HepG2 (cell line): Measurements from ENCODE around the gene ZC3H7B. TPM values are rescaled to one million over a fixed set of nuclear protein-coding genes. Genes with fewer than 3 reads are reported as not detected.

Source experiments
- HNF1B ChIP-seq: sonication (generic); formaldehyde crosslinking; IDR thresholded peaks from 2 replicates; pipeline ENCODE4 v1.5.1; 2020; ENCODE audit warnings: mild to moderate bottlenecking, moderate library complexity, missing genetic modification reagents
- MAX ChIP-seq: IDR thresholded peaks from 2 replicates; pipeline ENCODE4 v1.6.1; 2012; ENCODE audit warnings: inconsistent platforms
- PCBP1 ChIP-seq: fragments of 200-400 bp; formaldehyde crosslinking; IDR thresholded peaks from 2 replicates; pipeline ENCODE4 v1.6.1; 2017; ENCODE audit warnings: mild to moderate bottlenecking, low read depth, low read length, borderline replicate concordance
- PHF8 ChIP-seq: sonication (generic); formaldehyde crosslinking; IDR thresholded peaks from 2 replicates; pipeline ENCODE4 v1.5.0; 2020; ENCODE audit warnings: missing genetic modification reagents
- PRDM15 ChIP-seq: sonication (generic); formaldehyde crosslinking; IDR thresholded peaks from 2 replicates; pipeline ENCODE4 v1.4.0; 2020; ENCODE audit warnings: missing genetic modification reagents
- SKI ChIP-seq: fragments of 450-650 bp; IDR thresholded peaks from one replicate; pipeline ENCODE4 v1.6.1; 2018; ENCODE audit warnings: mild to moderate bottlenecking; ENCODE audit not compliant: partially characterized antibody
- TCF12 ChIP-seq, 2 experiments: fragments of 450-650 bp in 1 of 2; sonication (generic) in 1 of 2; formaldehyde crosslinking in 1 of 2; IDR thresholded peaks; 2 replicates each; pipeline versions ENCODE4 v1.6.1 to v1.8.0; 2017 to 2022; ENCODE audit warnings: antibody characterized with exemption in 1 of 2, mild to moderate bottlenecking in 1 of 2, missing genetic modification reagents in 1 of 2, moderate library complexity in 1 of 2
- THAP7 ChIP-seq: sonication (generic); formaldehyde crosslinking; IDR thresholded peaks from 2 replicates; pipeline ENCODE4 v1.8.1; 2023; ENCODE audit warnings: mild to moderate bottlenecking, missing genetic modification reagents
- UBTF ChIP-seq: sonication (generic); formaldehyde crosslinking; IDR thresholded peaks from 2 replicates; pipeline ENCODE4 v1.4.0; 2020; ENCODE audit warnings: mild to moderate bottlenecking, missing genetic modification reagents
- ZC3H13 ChIP-seq: sonication (generic); formaldehyde crosslinking; IDR thresholded peaks from 2 replicates; pipeline ENCODE4 v1.8.1; 2023; ENCODE audit warnings: mild to moderate bottlenecking, missing genetic modification reagents, moderate library complexity
- ZFX ChIP-seq: sonication (generic); formaldehyde crosslinking; IDR thresholded peaks from 2 replicates; pipeline ENCODE4 v1.4.0; 2020; ENCODE audit warnings: mild to moderate bottlenecking, low read depth, missing genetic modification reagents, moderate library complexity
- ZNF10 ChIP-seq: sonication (generic); formaldehyde crosslinking; IDR thresholded peaks from 2 replicates; pipeline ENCODE4 v1.4.0; 2020; ENCODE audit warnings: mild to moderate bottlenecking, low read depth, missing genetic modification reagents, borderline replicate concordance
- ZNF331 ChIP-seq: sonication (generic); formaldehyde crosslinking; IDR thresholded peaks from 2 replicates; pipeline ENCODE4 v1.4.0; 2020; ENCODE audit warnings: missing genetic modification reagents
- ZNF333 ChIP-seq: sonication (generic); formaldehyde crosslinking; IDR thresholded peaks from 2 replicates; pipeline ENCODE4 v1.4.0; 2020; ENCODE audit warnings: mild to moderate bottlenecking, missing genetic modification reagents, borderline replicate concordance
- ZNF33B ChIP-seq: sonication (generic); formaldehyde crosslinking; IDR thresholded peaks from 2 replicates; pipeline ENCODE4 v1.5.1; 2020; ENCODE audit warnings: mild to moderate bottlenecking, missing genetic modification reagents
- polyA plus RNA-seq, 8 experiments: library from polyadenylated mRNA; depleted of rRNA in 3 of 8; stranded (reverse) in 7 of 8; unstranded in 1 of 8; fragments of >200 nt; fragmentation: Illumina TruSeq in 4 of 8; extraction: Trizol in 4 of 8; gene quantifications; 2 replicates each; pipeline versions ENCODE4 v1.2.1 to v1.2.3, GENCODE V29; 2011 to 2016; ENCODE audit warnings: low read depth in 4 of 8, missing spikeins in 1 of 8, mixed read lengths in 1 of 8; ENCODE audit not compliant: insufficient read depth in 1 of 8
- total RNA-seq, 5 experiments: library from RNA; depleted of rRNA; stranded (reverse); fragments of >200 nt; fragmentation: Illumina TruSeq; extraction: Trizol; gene quantifications; 2 replicates each; pipeline ENCODE4 v1.2.3, GENCODE V29; 2016; ENCODE audit warnings: low read depth in 1 of 5

Gene ZC3H7B
- total and polyA plus RNA-seq, 2 of the 13 experiments (the other 11 are each of a cell fraction or from before 2014, with no cell fraction given) = 26.4 to 37.2 TPM

- TF ChIP-seq TCF12 (IDR thresholded peaks at IDR 0.05) = no peak
- TF ChIP-seq TCF12 (CRISPR knock-in tag; IDR thresholded peaks at IDR 0.05) = no peak
- TF ChIP-seq SKI = no peak
- peak; percentile 90 for TF ChIP-seq ZFX (CRISPR knock-in tag)
- TF ChIP-seq HNF1B (CRISPR knock-in tag) = no peak
- TF ChIP-seq ZNF33B = no peak
- no peak for TF ChIP-seq ZNF10 (CRISPR knock-in tag)
- 0 out of 2 replicates have a peak, but pooled peaks have one; percentile 36 for TF ChIP-seq ZNF333
- TF ChIP-seq PHF8 (CRISPR knock-in tag) = peak; percentile 52
- TF ChIP-seq PCBP1 = 0 out of 2 replicates have a peak, but pooled peaks have one; percentile 12
- TF ChIP-seq ZC3H13 = no peak
- peak; percentile 98 for TF ChIP-seq UBTF (CRISPR knock-in tag)
- no peak for TF ChIP-seq PRDM15 (CRISPR knock-in tag)
- TF ChIP-seq MAX = 0 out of 2 replicates have a peak, but pooled peaks have one; percentile 4
- no peak for TF ChIP-seq THAP7
- TF ChIP-seq ZNF331 = 0 out of 2 replicates have a peak, but pooled peaks have one; percentile 5
Observed at GRCh38 chr22:41302021-41302767, 869 bp downstream of the ZC3H7B start (continued).
